COLO668 (cell line): Measurements from ENCODE around the gene RPUSD4.
"Not testable (repeated sequence)": the region's sequence is repeated elsewhere in the genome, so short reads cannot be mapped to it uniquely, and the experiment has no call there.

Source experiments
- DNase-seq: peaks from one replicate; lab custom pipeline; 2025; ENCODE audit not compliant: unreplicated experiment; lab: John Stamatoyannopoulos, UW

RPUSD4 gene

GRCh38 chr11:126211236-126212088 lies at the start of gene RPUSD4, which contains the start of gene FAM118B:
TSS of gene RPUSD4 (minus strand) at chr11:126211650. CDS start at chr11:126211638, 12 bp downstream.
TSS of gene FAM118B (plus strand) at chr11:126211782. CDS start at chr11:126235002, 23,220 bp downstream.
- peak; percentile 98 for DNase-seq

GRCh38 chr11:126257764-126258163 lies 46.3 kb upstream of the RPUSD4 start:
- no peak for DNase-seq

GRCh38 chr11:126257144-126257543 lies 45.7 kb upstream of the RPUSD4 start:
- no peak for DNase-seq

GRCh38 chr11:126256216-126256615 lies 44.8 kb upstream of the RPUSD4 start:
- DNase-seq = no peak

GRCh38 chr11:126255507-126255906 lies 44.1 kb upstream of the RPUSD4 start:
- DNase-seq = not testable (repeated sequence)

- DNase-seq = no peak
Measured at GRCh38 chr11:126254819-126255218, 43.4 kb upstream of the RPUSD4 start.

GRCh38 chr11:126253265-126253664 lies 41.8 kb upstream of the RPUSD4 start:
- DNase-seq = no peak

GRCh38 chr11:126246636-126247035 lies 35.2 kb upstream of the RPUSD4 start:
- DNase-seq = no peak

GRCh38 chr11:126233391-126233790 lies 21.9 kb upstream of the RPUSD4 start:
- DNase-seq = no peak

GRCh38 chr11:126232683-126233082 lies 21.2 kb upstream of the RPUSD4 start:
- DNase-seq = no peak

GRCh38 chr11:126231725-126232459 lies 20.4 kb upstream of the RPUSD4 start:
- no peak for DNase-seq

GRCh38 chr11:126229858-126230540 lies 18.5 kb upstream of the RPUSD4 start:
- DNase-seq = no peak

GRCh38 chr11:126226334-126227084 lies 15.1 kb upstream of the RPUSD4 start:
- DNase-seq = no peak

GRCh38 chr11:126225295-126225665 lies 13.8 kb upstream of the RPUSD4 start:
- DNase-seq = no peak

GRCh38 chr11:126224647-126225294 lies 13.3 kb upstream of the RPUSD4 start:
- no peak for DNase-seq

GRCh38 chr11:126219547-126219946 lies 8.1 kb upstream of the RPUSD4 start:
- no peak for DNase-seq

- no peak for DNase-seq
Measured at GRCh38 chr11:126217491-126217890, 6.0 kb upstream of the RPUSD4 start.

- DNase-seq = no peak
Measured at GRCh38 chr11:126216526-126217305, 5.3 kb upstream of the RPUSD4 start.

GRCh38 chr11:126214841-126215240 lies 3.4 kb upstream of the RPUSD4 start:
- DNase-seq = no peak

- DNase-seq = no peak
Measured at GRCh38 chr11:126214441-126214840, 3.0 kb upstream of the RPUSD4 start.
